ENCODE data around the gene ERLIN1.
"Not testable (repeated sequence)": the region's sequence is repeated elsewhere in the genome, so short reads cannot be mapped to it uniquely, and the experiment has no call there.

- TF ChIP-seq, protein P1, sequence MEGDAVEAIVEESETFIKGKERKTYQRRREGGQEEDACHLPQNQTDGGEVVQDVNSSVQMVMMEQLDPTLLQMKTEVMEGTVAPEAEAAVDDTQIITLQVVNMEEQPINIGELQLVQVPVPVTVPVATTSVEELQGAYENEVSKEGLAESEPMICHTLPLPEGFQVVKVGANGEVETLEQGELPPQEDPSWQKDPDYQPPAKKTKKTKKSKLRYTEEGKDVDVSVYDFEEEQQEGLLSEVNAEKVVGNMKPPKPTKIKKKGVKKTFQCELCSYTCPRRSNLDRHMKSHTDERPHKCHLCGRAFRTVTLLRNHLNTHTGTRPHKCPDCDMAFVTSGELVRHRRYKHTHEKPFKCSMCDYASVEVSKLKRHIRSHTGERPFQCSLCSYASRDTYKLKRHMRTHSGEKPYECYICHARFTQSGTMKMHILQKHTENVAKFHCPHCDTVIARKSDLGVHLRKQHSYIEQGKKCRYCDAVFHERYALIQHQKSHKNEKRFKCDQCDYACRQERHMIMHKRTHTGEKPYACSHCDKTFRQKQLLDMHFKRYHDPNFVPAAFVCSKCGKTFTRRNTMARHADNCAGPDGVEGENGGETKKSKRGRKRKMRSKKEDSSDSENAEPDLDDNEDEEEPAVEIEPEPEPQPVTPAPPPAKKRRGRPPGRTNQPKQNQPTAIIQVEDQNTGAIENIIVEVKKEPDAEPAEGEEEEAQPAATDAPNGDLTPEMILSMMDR (IDR thresholded peaks at IDR 0.05; ENCODE audit: insufficient read depth, low read length) = not testable (repeated sequence)
- TF ChIP-seq SPI1 (IDR thresholded peaks at IDR 0.05; ENCODE audit: borderline replicate concordance, low read depth) = peak; percentile 87
- not testable (repeated sequence) for TF ChIP-seq POLR2AphosphoS5, GABPA (IDR thresholded peaks at IDR 0.05; ENCODE audit: low read depth)
- TF ChIP-seq, protein P2, sequence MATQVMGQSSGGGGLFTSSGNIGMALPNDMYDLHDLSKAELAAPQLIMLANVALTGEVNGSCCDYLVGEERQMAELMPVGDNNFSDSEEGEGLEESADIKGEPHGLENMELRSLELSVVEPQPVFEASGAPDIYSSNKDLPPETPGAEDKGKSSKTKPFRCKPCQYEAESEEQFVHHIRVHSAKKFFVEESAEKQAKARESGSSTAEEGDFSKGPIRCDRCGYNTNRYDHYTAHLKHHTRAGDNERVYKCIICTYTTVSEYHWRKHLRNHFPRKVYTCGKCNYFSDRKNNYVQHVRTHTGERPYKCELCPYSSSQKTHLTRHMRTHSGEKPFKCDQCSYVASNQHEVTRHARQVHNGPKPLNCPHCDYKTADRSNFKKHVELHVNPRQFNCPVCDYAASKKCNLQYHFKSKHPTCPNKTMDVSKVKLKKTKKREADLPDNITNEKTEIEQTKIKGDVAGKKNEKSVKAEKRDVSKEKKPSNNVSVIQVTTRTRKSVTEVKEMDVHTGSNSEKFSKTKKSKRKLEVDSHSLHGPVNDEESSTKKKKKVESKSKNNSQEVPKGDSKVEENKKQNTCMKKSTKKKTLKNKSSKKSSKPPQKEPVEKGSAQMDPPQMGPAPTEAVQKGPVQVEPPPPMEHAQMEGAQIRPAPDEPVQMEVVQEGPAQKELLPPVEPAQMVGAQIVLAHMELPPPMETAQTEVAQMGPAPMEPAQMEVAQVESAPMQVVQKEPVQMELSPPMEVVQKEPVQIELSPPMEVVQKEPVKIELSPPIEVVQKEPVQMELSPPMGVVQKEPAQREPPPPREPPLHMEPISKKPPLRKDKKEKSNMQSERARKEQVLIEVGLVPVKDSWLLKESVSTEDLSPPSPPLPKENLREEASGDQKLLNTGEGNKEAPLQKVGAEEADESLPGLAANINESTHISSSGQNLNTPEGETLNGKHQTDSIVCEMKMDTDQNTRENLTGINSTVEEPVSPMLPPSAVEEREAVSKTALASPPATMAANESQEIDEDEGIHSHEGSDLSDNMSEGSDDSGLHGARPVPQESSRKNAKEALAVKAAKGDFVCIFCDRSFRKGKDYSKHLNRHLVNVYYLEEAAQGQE (IDR thresholded peaks at IDR 0.05; ENCODE audit: insufficient replicate concordance, low read depth) = not testable (repeated sequence)
Observed at GRCh38 chr10:100125335-100125734, 60.5 kb downstream of the ERLIN1 start.

All from HL-60 (cell line).